GM23338 (cell line): Measurements from ENCODE around the gene SLC48A1. TPM values are rescaled to one million over a fixed set of nuclear protein-coding genes. Genes with fewer than 3 reads are reported as not detected.

Source experiments
- ATAC-seq: fragments of 200-7000 bp; cut with Tn5 transposase; 3 replicates; pipeline ENCODE4 v1.9.1; 2020
- DNase-seq: peaks from one replicate; pipeline ENCODE4 v3.0.0-alpha.2; 2015; ENCODE audit warnings: low spot score
- H2AFZ ChIP-seq: fragments of 200-600 bp; sonication (generic); 2 replicates; pipeline ENCODE4 v1.8.0; 2016; ENCODE audit warnings: antibody characterized with exemption, mild to moderate bottlenecking, moderate library complexity
- H3F3A ChIP-seq: fragments of 200-600 bp; sonication (generic); replicated peaks from 2 replicates; pipeline ENCODE4 v1.8.0; 2017; ENCODE audit warnings: antibody characterized with exemption, mixed run types, low read depth
- H3K27ac ChIP-seq: fragments of 200-600 bp; sonication (generic); 2 replicates; pipeline ENCODE4 v1.6.1; 2016; ENCODE audit warnings: low read depth
- H3K27me3 ChIP-seq: fragments of 200-600 bp; sonication (generic); 2 replicates; pipeline ENCODE4 v1.8.0; 2016; ENCODE audit warnings: mild to moderate bottlenecking, mixed run types, moderate library complexity; ENCODE audit not compliant: insufficient read depth
- H3K36me3 ChIP-seq: fragments of 200-600 bp; sonication (generic); 2 replicates; pipeline ENCODE4 v1.8.0; 2016; ENCODE audit warnings: mild to moderate bottlenecking; ENCODE audit not compliant: insufficient read depth
- H3K4me1 ChIP-seq: fragments of 200-600 bp; sonication (generic); 2 replicates; pipeline ENCODE4 v1.8.0; 2016; ENCODE audit warnings: mild to moderate bottlenecking, moderate library complexity; ENCODE audit not compliant: insufficient read depth
- H3K4me2 ChIP-seq: fragments of 200-600 bp; sonication (generic); 2 replicates; pipeline ENCODE4 v1.7.1; 2017; ENCODE audit warnings: mixed run types
- H3K4me3 ChIP-seq: fragments of 200-600 bp; sonication (generic); 2 replicates; pipeline ENCODE4 v1.6.1; 2016; ENCODE audit warnings: mixed run types
- H3K79me2 ChIP-seq: fragments of 200-600 bp; sonication (generic); replicated peaks from 2 replicates; pipeline ENCODE4 v1.8.0; 2017; ENCODE audit warnings: mild to moderate bottlenecking; ENCODE audit not compliant: insufficient read depth
- H3K9me2 ChIP-seq: fragments of 200-600 bp; sonication (generic); 2 replicates; pipeline ENCODE4 v1.8.0; 2017; ENCODE audit not compliant: insufficient read depth
- H4K20me1 ChIP-seq: fragments of 200-600 bp; sonication (generic); replicated peaks from 2 replicates; pipeline ENCODE4 v1.8.0; 2017; ENCODE audit warnings: mild to moderate bottlenecking; ENCODE audit not compliant: insufficient read depth
- H3K27ac Mint-ChIP-seq: 2 replicates; pipeline ENCODE4 v1.8.0; 2020; ENCODE audit warnings: inconsistent platforms, mild to moderate bottlenecking, moderate library complexity, mixed read lengths
- H3K27me3 Mint-ChIP-seq: 3 replicates; pipeline ENCODE4 v1.8.0; 2022; ENCODE audit warnings: low read depth, mild to moderate bottlenecking, moderate library complexity, mixed read lengths, inconsistent platforms; ENCODE audit not compliant: insufficient read depth, poor library complexity
- H3K36me3 Mint-ChIP-seq: 3 replicates; pipeline ENCODE4 v1.8.0; 2021; ENCODE audit warnings: low read depth, mild to moderate bottlenecking, inconsistent platforms, moderate library complexity, mixed read lengths
- H3K4me1 Mint-ChIP-seq: 3 replicates; pipeline ENCODE4 v1.8.0; 2020; ENCODE audit warnings: mild to moderate bottlenecking, inconsistent platforms, mixed read lengths
- H3K4me3 Mint-ChIP-seq: 3 replicates; pipeline ENCODE4 v1.8.0; 2021; ENCODE audit warnings: moderate library complexity, mild to moderate bottlenecking, inconsistent platforms, mixed read lengths
- H3K9me3 Mint-ChIP-seq: 3 replicates; pipeline ENCODE4 v1.8.0; 2020; ENCODE audit warnings: moderate library complexity, mild to moderate bottlenecking, inconsistent platforms, mixed read lengths
- EZH2phosphoT487 ChIP-seq: fragments of 200-600 bp; sonication (generic); IDR thresholded peaks from one replicate; pipeline ENCODE4 v1.8.1; 2018; ENCODE audit warnings: antibody characterized with exemption; ENCODE audit not compliant: unreplicated experiment
- NANOG ChIP-seq: IDR thresholded peaks from 2 replicates; pipeline ENCODE4 v1.6.1; 2016; ENCODE audit warnings: antibody characterized with exemption, borderline replicate concordance
- STAT1 ChIP-seq: IDR thresholded peaks from one replicate; pipeline ENCODE4 v1.6.1; 2016; ENCODE audit warnings: antibody characterized with exemption; ENCODE audit not compliant: unreplicated experiment
- ZNF331 ChIP-seq: fragments of 250-450 bp; sonication (Bioruptor Pico); IDR thresholded peaks from 2 replicates; pipeline ENCODE4 v1.5.0; 2020; ENCODE audit warnings: low read depth, mild to moderate bottlenecking, moderate library complexity
- polyA plus RNA-seq: library from polyadenylated mRNA; unstranded; fragments of >200 nt; fragmentation: Nextera tagmentation; extraction: Ambion mirVana; gene quantifications from 2 replicates; pipeline ENCODE4 v1.2.1, GENCODE V29; 2016
- total RNA-seq: library from RNA; depleted of rRNA; stranded (reverse); fragments of >200 nt; shearing (Covaris generic); gene quantifications from 2 replicates; pipeline ENCODE4 v1.2.3, GENCODE V29; 2014
- TF ChIP-seq, protein P1 (sequence below): IDR thresholded peaks from 2 replicates; pipeline ENCODE4 v1.6.1; 2016; ENCODE audit warnings: antibody characterized with exemption
- TF ChIP-seq, protein P2 (sequence below): fragments of 250-450 bp; sonication (Bioruptor Pico); IDR thresholded peaks from 2 replicates; pipeline ENCODE4 v1.5.0; 2020; ENCODE audit warnings: mild to moderate bottlenecking, moderate library complexity

SLC48A1 gene
- total and polyA plus RNA-seq, 2 experiments from 2014 or later: 5.8 to 9.0 TPM

DNA sequence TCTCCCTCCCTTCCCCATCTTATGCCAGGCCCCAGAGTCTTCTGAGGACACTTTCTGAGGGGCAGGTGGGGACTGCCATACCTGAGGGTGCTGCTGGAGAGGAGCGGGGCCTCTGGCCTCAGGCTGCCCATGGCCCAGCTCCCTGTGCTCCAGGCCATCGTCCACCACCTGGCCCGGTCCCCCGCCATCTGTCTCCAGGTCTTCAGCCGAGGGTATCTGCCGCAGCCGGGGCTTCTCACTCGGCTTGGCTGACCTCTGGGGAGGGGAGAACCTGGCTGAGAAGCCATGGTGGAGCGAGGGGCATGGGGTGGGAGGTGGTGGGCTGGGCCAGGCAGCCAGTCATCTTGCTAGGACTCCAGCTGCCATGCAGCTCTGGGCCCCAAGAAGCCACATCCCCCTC lies 21.6 kb downstream of the SLC48A1 start (continued):
- TF ChIP-seq, protein P1, sequence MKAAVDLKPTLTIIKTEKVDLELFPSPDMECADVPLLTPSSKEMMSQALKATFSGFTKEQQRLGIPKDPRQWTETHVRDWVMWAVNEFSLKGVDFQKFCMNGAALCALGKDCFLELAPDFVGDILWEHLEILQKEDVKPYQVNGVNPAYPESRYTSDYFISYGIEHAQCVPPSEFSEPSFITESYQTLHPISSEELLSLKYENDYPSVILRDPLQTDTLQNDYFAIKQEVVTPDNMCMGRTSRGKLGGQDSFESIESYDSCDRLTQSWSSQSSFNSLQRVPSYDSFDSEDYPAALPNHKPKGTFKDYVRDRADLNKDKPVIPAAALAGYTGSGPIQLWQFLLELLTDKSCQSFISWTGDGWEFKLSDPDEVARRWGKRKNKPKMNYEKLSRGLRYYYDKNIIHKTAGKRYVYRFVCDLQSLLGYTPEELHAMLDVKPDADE: no peak
- TF ChIP-seq ZNF331 (no peak), STAT1 (no peak), NANOG (no peak)
- TF ChIP-seq, protein P2, sequence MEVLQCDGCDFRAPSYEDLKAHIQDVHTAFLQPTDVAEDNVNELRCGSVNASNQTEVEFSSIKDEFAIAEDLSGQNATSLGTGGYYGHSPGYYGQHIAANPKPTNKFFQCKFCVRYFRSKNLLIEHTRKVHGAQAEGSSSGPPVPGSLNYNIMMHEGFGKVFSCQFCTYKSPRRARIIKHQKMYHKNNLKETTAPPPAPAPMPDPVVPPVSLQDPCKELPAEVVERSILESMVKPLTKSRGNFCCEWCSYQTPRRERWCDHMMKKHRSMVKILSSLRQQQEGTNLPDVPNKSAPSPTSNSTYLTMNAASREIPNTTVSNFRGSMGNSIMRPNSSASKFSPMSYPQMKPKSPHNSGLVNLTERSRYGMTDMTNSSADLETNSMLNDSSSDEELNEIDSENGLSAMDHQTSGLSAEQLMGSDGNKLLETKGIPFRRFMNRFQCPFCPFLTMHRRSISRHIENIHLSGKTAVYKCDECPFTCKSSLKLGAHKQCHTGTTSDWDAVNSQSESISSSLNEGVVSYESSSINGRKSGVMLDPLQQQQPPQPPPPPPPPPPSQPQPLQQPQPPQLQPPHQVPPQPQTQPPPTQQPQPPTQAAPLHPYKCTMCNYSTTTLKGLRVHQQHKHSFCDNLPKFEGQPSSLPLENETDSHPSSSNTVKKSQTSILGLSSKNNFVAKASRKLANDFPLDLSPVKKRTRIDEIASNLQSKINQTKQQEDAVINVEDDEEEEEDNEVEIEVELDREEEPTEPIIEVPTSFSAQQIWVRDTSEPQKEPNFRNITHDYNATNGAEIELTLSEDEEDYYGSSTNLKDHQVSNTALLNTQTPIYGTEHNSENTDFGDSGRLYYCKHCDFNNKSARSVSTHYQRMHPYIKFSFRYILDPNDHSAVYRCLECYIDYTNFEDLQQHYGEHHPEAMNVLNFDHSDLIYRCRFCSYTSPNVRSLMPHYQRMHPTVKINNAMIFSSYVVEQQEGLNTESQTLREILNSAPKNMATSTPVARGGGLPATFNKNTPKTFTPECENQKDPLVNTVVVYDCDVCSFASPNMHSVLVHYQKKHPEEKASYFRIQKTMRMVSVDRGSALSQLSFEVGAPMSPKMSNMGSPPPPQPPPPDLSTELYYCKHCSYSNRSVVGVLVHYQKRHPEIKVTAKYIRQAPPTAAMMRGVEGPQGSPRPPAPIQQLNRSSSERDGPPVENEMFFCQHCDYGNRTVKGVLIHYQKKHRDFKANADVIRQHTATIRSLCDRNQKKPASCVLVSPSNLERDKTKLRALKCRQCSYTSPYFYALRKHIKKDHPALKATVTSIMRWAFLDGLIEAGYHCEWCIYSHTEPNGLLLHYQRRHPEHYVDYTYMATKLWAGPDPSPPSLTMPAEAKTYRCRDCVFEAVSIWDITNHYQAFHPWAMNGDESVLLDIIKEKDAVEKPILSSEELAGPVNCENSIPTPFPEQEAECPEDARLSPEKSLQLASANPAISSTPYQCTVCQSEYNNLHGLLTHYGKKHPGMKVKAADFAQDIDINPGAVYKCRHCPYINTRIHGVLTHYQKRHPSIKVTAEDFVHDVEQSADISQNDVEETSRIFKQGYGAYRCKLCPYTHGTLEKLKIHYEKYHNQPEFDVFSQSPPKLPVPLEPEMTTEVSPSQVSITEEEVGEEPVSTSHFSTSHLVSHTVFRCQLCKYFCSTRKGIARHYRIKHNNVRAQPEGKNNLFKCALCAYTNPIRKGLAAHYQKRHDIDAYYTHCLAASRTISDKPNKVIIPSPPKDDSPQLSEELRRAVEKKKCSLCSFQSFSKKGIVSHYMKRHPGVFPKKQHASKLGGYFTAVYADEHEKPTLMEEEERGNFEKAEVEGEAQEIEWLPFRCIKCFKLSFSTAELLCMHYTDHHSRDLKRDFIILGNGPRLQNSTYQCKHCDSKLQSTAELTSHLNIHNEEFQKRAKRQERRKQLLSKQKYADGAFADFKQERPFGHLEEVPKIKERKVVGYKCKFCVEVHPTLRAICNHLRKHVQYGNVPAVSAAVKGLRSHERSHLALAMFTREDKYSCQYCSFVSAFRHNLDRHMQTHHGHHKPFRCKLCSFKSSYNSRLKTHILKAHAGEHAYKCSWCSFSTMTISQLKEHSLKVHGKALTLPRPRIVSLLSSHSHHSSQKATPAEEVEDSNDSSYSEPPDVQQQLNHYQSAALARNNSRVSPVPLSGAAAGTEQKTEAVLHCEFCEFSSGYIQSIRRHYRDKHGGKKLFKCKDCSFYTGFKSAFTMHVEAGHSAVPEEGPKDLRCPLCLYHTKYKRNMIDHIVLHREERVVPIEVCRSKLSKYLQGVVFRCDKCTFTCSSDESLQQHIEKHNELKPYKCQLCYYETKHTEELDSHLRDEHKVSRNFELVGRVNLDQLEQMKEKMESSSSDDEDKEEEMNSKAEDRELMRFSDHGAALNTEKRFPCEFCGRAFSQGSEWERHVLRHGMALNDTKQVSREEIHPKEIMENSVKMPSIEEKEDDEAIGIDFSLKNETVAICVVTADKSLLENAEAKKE (CRISPR knock-in tag): no peak

DNA sequence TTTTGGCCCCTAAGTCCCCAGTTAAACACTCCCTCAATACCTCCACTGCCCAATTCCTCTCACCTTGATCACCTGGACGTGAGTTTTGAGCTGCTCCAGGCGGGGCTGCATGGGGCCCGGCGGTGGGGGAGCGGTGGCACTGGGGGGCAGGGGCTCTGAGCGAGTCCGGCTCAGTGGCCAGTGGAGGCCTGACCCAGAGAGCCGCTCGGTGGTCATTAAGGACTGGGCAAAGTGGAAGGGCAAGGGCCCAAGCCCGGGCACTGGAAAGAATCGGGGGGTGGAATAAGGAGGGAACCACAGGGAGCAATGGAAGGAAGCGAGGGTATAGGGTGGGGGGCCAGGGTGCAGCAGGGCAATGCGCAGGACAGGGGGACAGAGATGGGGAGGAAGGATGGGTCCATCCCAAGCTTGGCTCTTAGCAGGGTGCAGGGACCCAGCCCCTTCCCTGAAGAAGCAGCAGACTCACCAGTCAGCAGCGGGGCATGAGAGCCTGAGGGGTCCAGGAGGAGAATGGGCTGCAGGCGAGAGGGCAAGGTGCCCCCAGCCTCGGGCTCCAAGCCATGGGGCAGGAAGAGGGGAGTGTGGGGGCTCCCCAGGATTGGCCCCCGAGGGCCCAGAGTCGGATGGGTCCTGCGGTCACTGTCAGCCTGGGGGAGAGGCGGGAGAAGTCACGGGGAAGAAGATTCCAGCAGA lies 22.2 kb downstream of the SLC48A1 start:
- TF ChIP-seq EZH2phosphoT487: no peak
- no peak for TF ChIP-seq STAT1
- TF ChIP-seq ZNF331: no peak
- TF ChIP-seq, protein P1: no peak
- H3K9me3 Mint-ChIP-seq: no peaks in the 10 kb centered on the region; the same call in 2 of the 3 replicates
- Histone ChIP-seq H2AFZ (no peak overlapping the region), H3K9me2 (no peaks in the 10 kb centered on the region), H4K20me1 (no peaks in the 10 kb centered on the region), H3K27ac (no peak overlapping the region), H3K79me2 (no peaks in the 10 kb centered on the region; the same call in 1 of the 2 replicates), H3K36me3 (peaks cover 10% of the 10 kb centered on the region), H3K4me1 (no peaks in the 10 kb centered on the region), H3K27me3 (no peaks in the 10 kb centered on the region), H3K4me2 (no peak overlapping the region), H3K4me3 (no peak overlapping the region), H3F3A (no peaks in the 10 kb centered on the region)
- ATAC-seq (no peak), DNase-seq (no peak)
- H3K27me3 Mint-ChIP-seq: peaks cover 13% of the 10 kb centered on the region
- H3K27ac Mint-ChIP-seq: no peak overlapping the region
- no peak overlapping the region for H3K4me3 Mint-ChIP-seq
- peaks cover 18% of the 10 kb centered on the region for H3K4me1 Mint-ChIP-seq
- peaks cover 48% of the 10 kb centered on the region for H3K36me3 Mint-ChIP-seq
